Measurements from ENCODE around the gene GEMIN7. TPM values are rescaled to one million over a fixed set of nuclear protein-coding genes. Genes with fewer than 3 reads are reported as not detected.

The GEMIN7 gene
- polyA plus RNA-seq, 1 donor (not counting 4 experiments of a cell fraction or from before 2014, with no cell fraction given) = 23.7 TPM

- peaks cover 22% of the 10 kb centered on the region for H4K20me1 ChIP-seq (ENCODE audit: control insufficient read depth, extremely low read depth, insufficient read depth, low read length)
- no peak overlapping the region for H3K4me3 ChIP-seq (ENCODE audit: control insufficient read depth in 2 of 3, extremely low read depth in 1 of 3, insufficient read depth in 2 of 3, low read depth in 1 of 3, low read length in 3 of 3)
- TF ChIP-seq EZH2 (IDR thresholded peaks at IDR 0.05; ENCODE audit: low read length) (no peak), CTCF (optimal IDR thresholded peaks at IDR 0.05 in 1 of 3, IDR thresholded peaks at IDR 0.05 in 1 of 3, conservative IDR thresholded peaks at IDR 0.05 in 1 of 3; ENCODE audit: extremely low read depth in 1 of 3, insufficient read depth in 2 of 3, low read length in 3 of 3) (no peak)
- peaks cover 9 to 24% of the 10 kb centered on the region in 2 experiments for H3K36me3 ChIP-seq (ENCODE audit: control insufficient read depth in 2 of 2, extremely low read depth in 1 of 2, insufficient read depth in 2 of 2, low read length in 2 of 2)
- FAIRE-seq (peak; percentile 36), DNase-seq (ENCODE audit: low read depth, low spot score) (peak; percentile 28)
- H3K4me1 ChIP-seq (ENCODE audit: control insufficient read depth, extremely low read depth, insufficient read depth, low read length) = peaks cover 28% of the 10 kb centered on the region
- dilution Hi-C loops (cut with MboI; ENCODE audit: extremely low pct_ligation_motif_present, low sequenced_read_pairs) = no loop called here
- no peak overlapping the region for H2AFZ ChIP-seq (ENCODE audit: control insufficient read depth, low read length)
- peak overlapping the region; percentile 29 for H3K4me2 ChIP-seq (ENCODE audit: control insufficient read depth, extremely low read depth, insufficient read depth, low read depth, low read length)
- peaks cover 44% of the 10 kb centered on the region for H3K79me2 ChIP-seq (ENCODE audit: control insufficient read depth, insufficient read depth, low read length)
- no peaks in the 10 kb centered on the region for H3K27me3 ChIP-seq (ENCODE audit: control insufficient read depth, extremely low read depth, insufficient read depth, low read length)
- H3K27ac ChIP-seq (ENCODE audit: control insufficient read depth, insufficient read depth, low read length) = no peak overlapping the region
- H3K9me1 ChIP-seq (ENCODE audit: control insufficient read depth, extremely low read depth, insufficient read depth, low read length) = peaks cover 3% of the 10 kb centered on the region
- no peak overlapping the region for H3K9ac ChIP-seq (ENCODE audit: control insufficient read depth, extremely low read depth, insufficient read depth, low read length)
- no peaks in the 10 kb centered on the region for H3K9me3 ChIP-seq (ENCODE audit: control insufficient read depth, low read depth, low read length)
Measured at GRCh38 chr19:45050036-45050435, 29.0 kb upstream of the GEMIN7 start.

GRCh38 chr19:45051929-45052579 lies 27.0 kb upstream of the GEMIN7 start:
- peaks cover 26% of the 10 kb centered on the region for H3K79me2 ChIP-seq (ENCODE audit: control insufficient read depth, insufficient read depth, low read length)
- peaks cover 28% of the 10 kb centered on the region for H3K4me1 ChIP-seq (ENCODE audit: control insufficient read depth, extremely low read depth, insufficient read depth, low read length)
- H2AFZ ChIP-seq (ENCODE audit: control insufficient read depth, low read length) = no peak overlapping the region
- peaks cover 16% of the 10 kb centered on the region for H4K20me1 ChIP-seq (ENCODE audit: control insufficient read depth, extremely low read depth, insufficient read depth, low read length)
- no peak overlapping the region for H3K4me2 ChIP-seq (ENCODE audit: control insufficient read depth, extremely low read depth, insufficient read depth, low read depth, low read length)
- H3K27me3 ChIP-seq (ENCODE audit: control insufficient read depth, extremely low read depth, insufficient read depth, low read length) = no peaks in the 10 kb centered on the region
- TF ChIP-seq EZH2 (IDR thresholded peaks at IDR 0.05; ENCODE audit: low read length) (no peak), CTCF (optimal IDR thresholded peaks at IDR 0.05 in 1 of 3, IDR thresholded peaks at IDR 0.05 in 1 of 3, conservative IDR thresholded peaks at IDR 0.05 in 1 of 3; ENCODE audit: extremely low read depth in 1 of 3, insufficient read depth in 2 of 3, low read length in 3 of 3) (no peak)
- peaks cover 3% of the 10 kb centered on the region for H3K9me1 ChIP-seq (ENCODE audit: control insufficient read depth, extremely low read depth, insufficient read depth, low read length)
- DNase-seq (ENCODE audit: low read depth, low spot score) (no peak), FAIRE-seq (no peak)
- no peak overlapping the region for H3K27ac ChIP-seq (ENCODE audit: control insufficient read depth, insufficient read depth, low read length)
- no peaks in the 10 kb centered on the region for H3K9me3 ChIP-seq (ENCODE audit: control insufficient read depth, low read depth, low read length)
- H3K4me3 ChIP-seq (ENCODE audit: control insufficient read depth in 2 of 3, extremely low read depth in 1 of 3, insufficient read depth in 2 of 3, low read depth in 1 of 3, low read length in 3 of 3) = no peak overlapping the region
- peaks cover 10 to 21% of the 10 kb centered on the region in 2 experiments for H3K36me3 ChIP-seq (ENCODE audit: control insufficient read depth in 2 of 2, extremely low read depth in 1 of 2, insufficient read depth in 2 of 2, low read length in 2 of 2)
- dilution Hi-C loops (cut with MboI; ENCODE audit: extremely low pct_ligation_motif_present, low sequenced_read_pairs) = no loop called here
- H3K9ac ChIP-seq (ENCODE audit: control insufficient read depth, extremely low read depth, insufficient read depth, low read length) = no peak overlapping the region
